ENCODE measurements around the gene MPPED1.

The MPPED1 gene

GRCh38 chr22:43474161-43475101, 62.6 kb downstream of the MPPED1 start:
- DNase-seq (ENCODE audit: low read depth in 4 of 4, low spot score in 1 of 4) = no peak

- DNase-seq (ENCODE audit: low read depth in 4 of 4, low spot score in 1 of 4) = no peak
Measured at GRCh38 chr22:43475549-43476076, 63.8 kb downstream of the MPPED1 start.

- DNase-seq (ENCODE audit: low read depth in 4 of 4, low spot score in 1 of 4) = no peak
Measured at GRCh38 chr22:43476341-43476740, 64.5 kb downstream of the MPPED1 start.

GRCh38 chr22:43476751-43477725, 65.2 kb downstream of the MPPED1 start:
- DNase-seq (ENCODE audit: low read depth in 4 of 4, low spot score in 1 of 4) = no peak

GRCh38 chr22:43477966-43478365, 66.2 kb downstream of the MPPED1 start:
- DNase-seq (ENCODE audit: low read depth in 4 of 4, low spot score in 1 of 4) = no peak

GRCh38 chr22:43478621-43479300, 66.9 kb downstream of the MPPED1 start:
- no peak for DNase-seq (ENCODE audit: low read depth in 4 of 4, low spot score in 1 of 4)

- no peak for DNase-seq (ENCODE audit: low read depth in 4 of 4, low spot score in 1 of 4)
Measured at GRCh38 chr22:43479301-43479950, 67.6 kb downstream of the MPPED1 start.

GRCh38 chr22:43479962-43480361, 68.1 kb downstream of the MPPED1 start:
- DNase-seq (ENCODE audit: low read depth in 4 of 4, low spot score in 1 of 4) = no peak

GRCh38 chr22:43481568-43482317, 69.9 kb downstream of the MPPED1 start:
- DNase-seq (ENCODE audit: low read depth in 4 of 4, low spot score in 1 of 4) = no peak

GRCh38 chr22:43482318-43482625, 70.5 kb downstream of the MPPED1 start:
- no peak for DNase-seq (ENCODE audit: low read depth in 4 of 4, low spot score in 1 of 4)

GRCh38 chr22:43483266-43483665, 71.5 kb downstream of the MPPED1 start:
- no peak for DNase-seq (ENCODE audit: low read depth in 4 of 4, low spot score in 1 of 4)

- no peak for DNase-seq (ENCODE audit: low read depth in 4 of 4, low spot score in 1 of 4)
Measured at GRCh38 chr22:43483669-43484068, 71.9 kb downstream of the MPPED1 start.

GRCh38 chr22:43484227-43484626, 72.4 kb downstream of the MPPED1 start:
- DNase-seq (ENCODE audit: low read depth in 4 of 4, low spot score in 1 of 4) = no peak

- no peak for DNase-seq (ENCODE audit: low read depth in 4 of 4, low spot score in 1 of 4)
Measured at GRCh38 chr22:43485502-43486089, 73.8 kb downstream of the MPPED1 start.

GRCh38 chr22:43487311-43488030, 75.7 kb downstream of the MPPED1 start:
- DNase-seq (ENCODE audit: low read depth in 4 of 4, low spot score in 1 of 4) = no peak

- DNase-seq (ENCODE audit: low read depth in 4 of 4, low spot score in 1 of 4) = no peak
Measured at GRCh38 chr22:43488031-43488866, 76.4 kb downstream of the MPPED1 start.

- DNase-seq (ENCODE audit: low read depth in 4 of 4, low spot score in 1 of 4) = no peak
Measured at GRCh38 chr22:43488937-43489336, 77.1 kb downstream of the MPPED1 start.

GRCh38 chr22:43490311-43490710, 78.5 kb downstream of the MPPED1 start:
- no peak for DNase-seq (ENCODE audit: low read depth in 4 of 4, low spot score in 1 of 4)
